ENCODE data around the gene VAMP8.
A peak's percentile ranks its signal among the peaks of the same experiment; 100 is the strongest.

VAMP8 gene

GRCh38 chr2:85529809-85530208 lies 47.6 kb upstream of the VAMP8 start:
- H3K4me2 ChIP-seq (ENCODE audit: insufficient read depth, low read length), result no peak overlapping the region
- H3K79me2 ChIP-seq (ENCODE audit: insufficient read depth, low read length), result no peaks in the 10 kb centered on the region
- ATAC-seq (ENCODE audit: insufficient read depth, low read depth) (no peak), DNase-seq (no peak)
- peaks cover 6% of the 10 kb centered on the region for H3K4me1 ChIP-seq (ENCODE audit: insufficient read depth, low read length)
- H2AFZ ChIP-seq (ENCODE audit: low read depth, low read length), result no peak overlapping the region
- H3K9ac ChIP-seq (ENCODE audit: low read depth, low read length), result no peak overlapping the region
- no peak overlapping the region for H3K27ac ChIP-seq (ENCODE audit: low read length)
- H3K36me3 ChIP-seq (ENCODE audit: insufficient read depth, low read length), result no peaks in the 10 kb centered on the region
- H3K27me3 ChIP-seq (ENCODE audit: insufficient read depth, low read length, poor library complexity), result no peaks in the 10 kb centered on the region
- TF ChIP-seq EZH2 (IDR thresholded peaks at IDR 0.05; ENCODE audit: borderline replicate concordance, low read depth, low read length, severe bottlenecking), result no peak
- no peak for TF ChIP-seq CTCF (IDR thresholded peaks at IDR 0.05; ENCODE audit: borderline replicate concordance, extremely low read depth, low read length, poor library complexity, severe bottlenecking)
- H3K9me3 ChIP-seq (ENCODE audit: insufficient read depth, low read length, severe bottlenecking), result no peaks in the 10 kb centered on the region
- H4K20me1 ChIP-seq (ENCODE audit: insufficient read depth, low read length), result no peaks in the 10 kb centered on the region
- no peak overlapping the region for H3K4me3 ChIP-seq (ENCODE audit: low read depth in 1 of 2, low read length in 2 of 2)

GRCh38 chr2:85531589-85531988 lies 45.8 kb upstream of the VAMP8 start:
- Histone ChIP-seq H3K9me3 (ENCODE audit: insufficient read depth, low read length, severe bottlenecking) (no peaks in the 10 kb centered on the region), H3K4me1 (ENCODE audit: insufficient read depth, low read length) (peaks cover 4% of the 10 kb centered on the region; the same call in 1 of the 2 replicates), H3K36me3 (ENCODE audit: insufficient read depth, low read length) (no peaks in the 10 kb centered on the region), H3K27ac (ENCODE audit: low read length) (no peak overlapping the region), H2AFZ (ENCODE audit: low read depth, low read length) (no peak overlapping the region), H3K4me3 (ENCODE audit: low read depth in 1 of 2, low read length in 2 of 2) (no peak overlapping the region), H3K4me2 (ENCODE audit: insufficient read depth, low read length) (no peak overlapping the region), H4K20me1 (ENCODE audit: insufficient read depth, low read length) (no peaks in the 10 kb centered on the region), H3K9ac (ENCODE audit: low read depth, low read length) (no peak overlapping the region), H3K79me2 (ENCODE audit: insufficient read depth, low read length) (peaks cover 5% of the 10 kb centered on the region), H3K27me3 (ENCODE audit: insufficient read depth, low read length, poor library complexity) (no peaks in the 10 kb centered on the region)
- DNase-seq (no peak), ATAC-seq (ENCODE audit: insufficient read depth, low read depth) (0 out of 3 replicates have a peak, but pooled peaks have one; percentile 29)
- no peak for TF ChIP-seq EZH2 (IDR thresholded peaks at IDR 0.05; ENCODE audit: borderline replicate concordance, low read depth, low read length, severe bottlenecking)
- TF ChIP-seq CTCF (IDR thresholded peaks at IDR 0.05; ENCODE audit: borderline replicate concordance, extremely low read depth, low read length, poor library complexity, severe bottlenecking), result no peak

- no peak overlapping the region for H3K27ac ChIP-seq (ENCODE audit: low read length)
- H2AFZ ChIP-seq (ENCODE audit: low read depth, low read length), result no peak overlapping the region
- H3K9ac ChIP-seq (ENCODE audit: low read depth, low read length), result no peak overlapping the region
- no peak for DNase-seq
- peaks cover 25% of the 10 kb centered on the region for H3K79me2 ChIP-seq (ENCODE audit: insufficient read depth, low read length)
- H3K4me2 ChIP-seq (ENCODE audit: insufficient read depth, low read length), result no peak overlapping the region
- TF ChIP-seq EZH2 (IDR thresholded peaks at IDR 0.05; ENCODE audit: borderline replicate concordance, low read depth, low read length, severe bottlenecking), result no peak
- TF ChIP-seq CTCF (IDR thresholded peaks at IDR 0.05; ENCODE audit: borderline replicate concordance, extremely low read depth, low read length, poor library complexity, severe bottlenecking), result no peak
- peaks cover 15% of the 10 kb centered on the region for H3K4me1 ChIP-seq (ENCODE audit: insufficient read depth, low read length)
- no peak for ATAC-seq (ENCODE audit: insufficient read depth, low read depth)
- no peaks in the 10 kb centered on the region for H3K27me3 ChIP-seq (ENCODE audit: insufficient read depth, low read length, poor library complexity)
- H3K4me3 ChIP-seq (ENCODE audit: low read depth in 1 of 2, low read length in 2 of 2), result no peak overlapping the region
- H4K20me1 ChIP-seq (ENCODE audit: insufficient read depth, low read length), result peaks cover under 1% of the 10 kb centered on the region
- no peaks in the 10 kb centered on the region for H3K9me3 ChIP-seq (ENCODE audit: insufficient read depth, low read length, severe bottlenecking)
- peaks cover under 1% of the 10 kb centered on the region; the same call in 1 of the 2 replicates for H3K36me3 ChIP-seq (ENCODE audit: insufficient read depth, low read length)
Observed at GRCh38 chr2:85534099-85534498, 43.3 kb upstream of the VAMP8 start.

- H3K4me2 ChIP-seq (ENCODE audit: insufficient read depth, low read length), result no peak overlapping the region
- no peaks in the 10 kb centered on the region for H3K9me3 ChIP-seq (ENCODE audit: insufficient read depth, low read length, severe bottlenecking)
- TF ChIP-seq CTCF (IDR thresholded peaks at IDR 0.05; ENCODE audit: borderline replicate concordance, extremely low read depth, low read length, poor library complexity, severe bottlenecking), result no peak
- TF ChIP-seq EZH2 (IDR thresholded peaks at IDR 0.05; ENCODE audit: borderline replicate concordance, low read depth, low read length, severe bottlenecking), result no peak
- no peak overlapping the region for H3K27ac ChIP-seq (ENCODE audit: low read length)
- H4K20me1 ChIP-seq (ENCODE audit: insufficient read depth, low read length), result peaks cover 8% of the 10 kb centered on the region
- H3K27me3 ChIP-seq (ENCODE audit: insufficient read depth, low read length, poor library complexity), result no peaks in the 10 kb centered on the region
- H3K4me1 ChIP-seq (ENCODE audit: insufficient read depth, low read length), result peaks cover 15% of the 10 kb centered on the region
- ATAC-seq (ENCODE audit: insufficient read depth, low read depth), result no peak
- no peak for DNase-seq
- no peak overlapping the region for H3K4me3 ChIP-seq (ENCODE audit: low read depth in 1 of 2, low read length in 2 of 2)
- no peak overlapping the region for H2AFZ ChIP-seq (ENCODE audit: low read depth, low read length)
- peaks cover 33% of the 10 kb centered on the region for H3K79me2 ChIP-seq (ENCODE audit: insufficient read depth, low read length)
- no peak overlapping the region for H3K9ac ChIP-seq (ENCODE audit: low read depth, low read length)
- H3K36me3 ChIP-seq (ENCODE audit: insufficient read depth, low read length), result peaks cover 9% of the 10 kb centered on the region
Observed at GRCh38 chr2:85534881-85535280, 42.5 kb upstream of the VAMP8 start.
